HCT116 (cell line): ENCODE data around the gene CAMK1D. TPM values are rescaled to one million over a fixed set of nuclear protein-coding genes. Genes with fewer than 3 reads are reported as not detected.
"Not testable (repeated sequence)": the region's sequence is repeated elsewhere in the genome, so short reads cannot be mapped to it uniquely, and the experiment has no call there.

Experiments used
- ATAC-seq: fragments of 200-7000 bp; cut with Tn5 transposase; 2 replicates; pipeline ENCODE4 v1.9.1; 2020; ENCODE audit warnings: mild to moderate bottlenecking, moderate library complexity
- BruUV-seq: library from RNA; stranded (reverse); fragments of 400-500 nt; replicated peaks from 2 replicates; lab custom pipeline; 2021; lab: Mats Ljungman, UMichigan
- CTCF ChIA-PET: fragments of 300-600 bp; sonication (Branson Sonifier 250); formaldehyde crosslinking; loops from one replicate; lab custom pipeline; 2021; ENCODE audit warnings: antibody characterized with exemption; lab: Charles Lee
- POLR2A ChIA-PET: fragments of 300-600, 350-600 bp; sonication (Branson Sonifier 250); formaldehyde crosslinking; loops from one replicate; lab custom pipeline; 2021; ENCODE audit warnings: antibody characterized with exemption; lab: Charles Lee
- RAD21 ChIA-PET, 2 experiments: fragments of 300-600 bp; sonication (Branson Sonifier 250); formaldehyde crosslinking; loops; one replicate each; lab custom pipeline; 2023; ENCODE audit warnings: low total read pairs in 2 of 2; ENCODE audit not compliant: uncharacterized antibody in 2 of 2, unreplicated experiment in 2 of 2, low non-redundant PET in 1 of 2; lab: Charles Lee
- DNase-seq: peaks from one replicate; pipeline ENCODE4 v3.0.0-alpha.2; 2010; ENCODE audit warnings: low read depth, low spot score
- H2AFZ ChIP-seq: fragments of 200-600 bp; shearing (Covaris generic), sonication (generic); 2 replicates; pipeline ENCODE4 v1.6.1; 2017; ENCODE audit warnings: low read depth, mixed run types, mixed read lengths, antibody characterized with exemption, low read length; ENCODE audit not compliant: poor library complexity, severe bottlenecking
- H3K27ac ChIP-seq: 2 replicates; pipeline ENCODE4 v1.5.1; 2012; ENCODE audit warnings: low read depth, low read length
- H3K27me3 ChIP-seq: fragments of 200-600 bp; sonication (generic); 2 replicates; pipeline ENCODE4 v1.6.1; 2016; ENCODE audit warnings: mixed run types, low read length, mixed read lengths; ENCODE audit not compliant: insufficient read depth
- H3K36me3 ChIP-seq, 2 experiments: fragments of 200-500 bp in 1 of 2; fragments of 200-600 bp in 1 of 2; sonication (Bioruptor generic) in 1 of 2; sonication (generic) in 1 of 2; 2 replicates each; pipeline versions ENCODE4 v1.5.1 to v1.6.1; 2014 to 2016; ENCODE audit warnings: low read length in 2 of 2, inconsistent platforms in 1 of 2, mixed read lengths in 1 of 2, mixed run types in 1 of 2; ENCODE audit not compliant: insufficient read depth in 2 of 2, control insufficient read depth in 1 of 2
- H3K4me1 ChIP-seq, 2 experiments: fragments of 200-600 bp in 1 of 2; sonication (generic) in 1 of 2; 2 replicates each; pipeline versions ENCODE4 v1.5.1 to v1.6.1; 2012 to 2017; ENCODE audit warnings: low read length in 2 of 2, inconsistent platforms in 1 of 2, mild to moderate bottlenecking in 1 of 2, mixed read lengths in 1 of 2, mixed run types in 1 of 2, moderate library complexity in 1 of 2; ENCODE audit not compliant: insufficient read depth in 2 of 2, control insufficient read depth in 1 of 2
- H3K4me2 ChIP-seq: fragments of 200-600 bp; sonication (generic); 2 replicates; pipeline ENCODE4 v1.6.1; 2017; ENCODE audit warnings: mixed run types, low read length, mixed read lengths
- H3K4me3 ChIP-seq, 2 experiments: fragments of 200-600 bp in 1 of 2; sonication (generic) in 1 of 2; replicated peaks in 1 of 2; 2 replicates each; pipeline ENCODE4 v1.5.1; 2011 to 2016; ENCODE audit warnings: low read length in 2 of 2, control low read depth in 1 of 2, low read depth in 1 of 2, mild to moderate bottlenecking in 1 of 2, mixed read lengths in 1 of 2, mixed run types in 1 of 2
- H3K79me2 ChIP-seq: fragments of 200-600 bp; sonication (generic); 2 replicates; pipeline ENCODE4 v1.6.1; 2017; ENCODE audit warnings: mild to moderate bottlenecking, mixed run types, low read length, moderate library complexity, mixed read lengths; ENCODE audit not compliant: insufficient read depth
- H3K9ac ChIP-seq: fragments of 200-600 bp; sonication (generic); 2 replicates; pipeline ENCODE4 v1.6.1; 2016; ENCODE audit warnings: low read length, mixed read lengths
- H3K9me2 ChIP-seq: fragments of 200-600 bp; sonication (generic), shearing (Covaris generic); 2 replicates; pipeline ENCODE4 v1.6.1; 2017; ENCODE audit warnings: mixed run types, mild to moderate bottlenecking, moderate library complexity; ENCODE audit not compliant: insufficient read depth
- H3K9me3 ChIP-seq, 2 experiments: fragments of 200-500 bp in 1 of 2; fragments of 200-600 bp in 1 of 2; sonication (Bioruptor generic) in 1 of 2; sonication (generic) in 1 of 2; 2 replicates each; pipeline ENCODE4 v1.6.1; 2014 to 2017; ENCODE audit warnings: low read length in 2 of 2, mixed read lengths in 2 of 2, inconsistent platforms in 1 of 2, low read depth in 1 of 2, mild to moderate bottlenecking in 1 of 2, mixed run types in 1 of 2, moderate library complexity in 1 of 2; ENCODE audit not compliant: control insufficient read depth in 1 of 2, insufficient read depth in 1 of 2
- H4K20me1 ChIP-seq: fragments of 200-600 bp; sonication (generic), shearing (Covaris generic); 2 replicates; pipeline ENCODE4 v1.6.1; 2017; ENCODE audit warnings: mixed run types, mild to moderate bottlenecking, moderate library complexity; ENCODE audit not compliant: insufficient read depth
- ATF3 ChIP-seq: IDR thresholded peaks from 2 replicates; pipeline ENCODE4 v1.6.1; 2012
- CBX3 ChIP-seq: IDR thresholded peaks from 2 replicates; pipeline ENCODE4 v1.6.1; 2012; ENCODE audit warnings: low read depth
- CTCF ChIP-seq, 3 experiments: fragments of 200-600 bp in 1 of 3; sonication (generic) in 1 of 3; IDR thresholded peaks in 2 of 3; conservative IDR thresholded peaks in 1 of 3; 2 replicates each; pipeline ENCODE4 v1.5.1; 2012 to 2017; ENCODE audit warnings: low read depth in 2 of 3, low read length in 2 of 3, antibody characterized with exemption in 1 of 3, borderline replicate concordance in 1 of 3, control low read depth in 1 of 3, mild to moderate bottlenecking in 1 of 3, mixed read lengths in 1 of 3, mixed run types in 1 of 3, moderate library complexity in 1 of 3; ENCODE audit not compliant: insufficient read depth in 1 of 3
- EZH2 ChIP-seq: fragments of 200-600 bp; sonication (generic); IDR thresholded peaks from 2 replicates; pipeline ENCODE4 v1.6.1; 2017; ENCODE audit warnings: antibody characterized with exemption, mixed run types
- FOSL1 ChIP-seq: IDR thresholded peaks from 2 replicates; pipeline ENCODE4 v1.6.1; 2012; ENCODE audit warnings: low read depth
- JUND ChIP-seq: IDR thresholded peaks from 2 replicates; pipeline ENCODE4 v1.6.1; 2012
- POLR2A ChIP-seq: IDR thresholded peaks from 2 replicates; pipeline ENCODE4 v1.7.0; 2011; ENCODE audit warnings: borderline replicate concordance; ENCODE audit not compliant: insufficient read depth, insufficient read length; ENCODE audit errors: extremely low read depth
- POLR2AphosphoS5 ChIP-seq: IDR thresholded peaks from 2 replicates; pipeline ENCODE4 v1.6.1; 2011; ENCODE audit warnings: mild to moderate bottlenecking, low read depth, low read length, moderate library complexity
- RAD21 ChIP-seq: IDR thresholded peaks from 2 replicates; pipeline ENCODE4 v1.6.1; 2012; ENCODE audit warnings: low read depth, mild to moderate bottlenecking
- REST ChIP-seq: IDR thresholded peaks from 2 replicates; pipeline ENCODE4 v1.6.1; 2012; ENCODE audit warnings: low read depth
- SIN3A ChIP-seq: IDR thresholded peaks from 2 replicates; pipeline ENCODE4 v1.6.1; 2012; ENCODE audit warnings: low read depth
- YY1 ChIP-seq: IDR thresholded peaks from 2 replicates; pipeline ENCODE4 v1.6.1; 2011; ENCODE audit warnings: low read length, low read depth, moderate library complexity, mild to moderate bottlenecking; ENCODE audit not compliant: insufficient replicate concordance; ENCODE audit errors: extremely low read depth
- ZFX ChIP-seq: fragments of 450-650 bp; IDR thresholded peaks from 2 replicates; pipeline ENCODE4 v1.6.1; 2017
- ZNF274 ChIP-seq: fragments of 200-500 bp; sonication (Bioruptor generic); IDR thresholded peaks from 2 replicates; pipeline ENCODE4 v1.6.1; 2014; ENCODE audit warnings: mild to moderate bottlenecking, low read depth, low read length, inconsistent platforms
- intact Hi-C: fragments of 100-400 bp; cut with micrococcal nuclease; formaldehyde crosslinking; loops from 2 replicates; pipeline ENCODE4 v1.10.0; 2022
- total RNA-seq: library from RNA; stranded (reverse); gene quantifications from one replicate; pipeline ENCODE4 v1.2.1, GENCODE V29; 2021; ENCODE audit not compliant: unreplicated experiment

Gene CAMK1D
- total RNA-seq, 1 experiment from 2014 or later = 9.6 TPM

GRCh38 chr10:12353399-12354242 is 4.3 kb downstream of the CAMK1D start:
- Histone ChIP-seq H3K4me3 (no peak overlapping the region), H3K4me1 (peaks cover 5 to 24% of the 10 kb centered on the region in 2 experiments; a peak in 3 of 4 replicates), H3K9me2 (no peaks in the 10 kb centered on the region)
- no peak for ATAC-seq
- TF ChIP-seq CTCF (IDR thresholded peaks at IDR 0.05 in 2 of 3, conservative IDR thresholded peaks at IDR 0.05 in 1 of 3; ENCODE audit: borderline replicate concordance in 1 of 3, insufficient read depth in 1 of 3, low read depth in 2 of 3, low read length in 2 of 3) (no peak), FOSL1 (no peak), REST (no peak), POLR2A (no peak), ZNF274 (no peak), SIN3A (no peak), POLR2AphosphoS5 (no peak), EZH2 (no peak), JUND (no peak), CBX3 (no peak), ZFX (no peak), RAD21 (no peak), ATF3 (no peak), YY1 (no peak)
- TF ChIP-seq, all 23 proteins: peak for 0
- no peak overlapping the region for H2AFZ ChIP-seq
- CTCF ChIA-PET = no interaction called here
- no peaks in the 10 kb centered on the region for H3K27me3 ChIP-seq
- POLR2A ChIA-PET = no interaction called here
- H3K36me3 ChIP-seq = no peaks in the 10 kb centered on the region
- RAD21 ChIA-PET = no interaction called here
- no peaks in the 10 kb centered on the region for H4K20me1 ChIP-seq
- no peak overlapping the region for H3K27ac ChIP-seq
- no peaks in the 10 kb centered on the region for H3K9me3 ChIP-seq
- no peak overlapping the region for H3K4me2 ChIP-seq
- no TSS peak for BruUV-seq
- H3K9ac ChIP-seq = no peak overlapping the region
- no peak for DNase-seq
- no peaks in the 10 kb centered on the region for H3K79me2 ChIP-seq
- intact Hi-C loops = no loop called here

GRCh38 chr10:12354696-12355095 is 5.3 kb downstream of the CAMK1D start:
- BruUV-seq, DNase-seq, intact Hi-C loops, ATAC-seq, H2AFZ ChIP-seq, H3K9ac ChIP-seq, H3K27ac ChIP-seq, CTCF ChIA-PET, H3K27me3 ChIP-seq, H3K9me2 ChIP-seq, H3K36me3 ChIP-seq, RAD21 ChIA-PET, POLR2A ChIA-PET, H3K9me3 ChIP-seq, H3K79me2 ChIP-seq, H3K4me2 ChIP-seq, H3K4me3 ChIP-seq, H4K20me1 ChIP-seq: not testable (repeated sequence)
- H3K4me1 ChIP-seq = peaks cover 4 to 22% of the 10 kb centered on the region in 2 experiments; a peak in 3 of 4 replicates
